IMR-90 (cell line): ENCODE results near the gene RIMS4. TPM values are rescaled to one million over a fixed set of nuclear protein-coding genes. Genes with fewer than 3 reads are reported as not detected.

Experiments
- ATAC-seq: fragments of 200-7000 bp; cut with Tn5 transposase; 2 replicates; pipeline ENCODE4 v1.9.1; 2020; ENCODE audit warnings: low read depth, mild to moderate bottlenecking, moderate library complexity
- BruUV-seq: library from RNA; stranded (reverse); fragments of 400-500 nt; replicated peaks from 2 replicates; lab custom pipeline; 2021; lab: Mats Ljungman, UMichigan
- CTCF ChIA-PET: fragments of 300-600 bp; formaldehyde crosslinking; extraction: SDS; loops from one replicate; lab custom pipeline; 2021; ENCODE audit warnings: antibody characterized with exemption; lab: Yijun Ruan, JAX
- POLR2A ChIA-PET: fragments of 300-600 bp; sonication (Branson Sonifier 250); formaldehyde crosslinking; loops from one replicate; lab custom pipeline; 2022; ENCODE audit warnings: antibody characterized with exemption; ENCODE audit not compliant: unreplicated experiment; lab: Charles Lee
- DNase-seq: peaks from one replicate; pipeline ENCODE4 v3.0.0; 2013
- H2AFZ ChIP-seq: replicated peaks from 2 replicates; pipeline ENCODE3; 2013; ENCODE audit warnings: low read length, mild to moderate bottlenecking; ENCODE audit not compliant: poor library complexity
- H2AK5ac ChIP-seq: 2 replicates; pipeline ENCODE4 v1.6.1; 2013; ENCODE audit warnings: low read depth, low read length, inconsistent platforms
- H2AK9ac ChIP-seq: replicated peaks from 2 replicates; pipeline ENCODE3; 2013; ENCODE audit warnings: mild to moderate bottlenecking, low read depth, low read length, moderate library complexity; ENCODE audit not compliant: poor library complexity
- H2BK120ac ChIP-seq: 2 replicates; pipeline ENCODE4 v1.6.1; 2013; ENCODE audit warnings: low read depth, low read length, inconsistent platforms
- H2BK15ac ChIP-seq: 3 replicates; pipeline ENCODE4 v1.6.1; 2013; ENCODE audit warnings: low read depth, low read length, inconsistent platforms
- H2BK20ac ChIP-seq: 2 replicates; pipeline ENCODE4 v1.6.1; 2013; ENCODE audit warnings: low read depth, mild to moderate bottlenecking, inconsistent platforms, low read length, moderate library complexity
- H2BK5ac ChIP-seq: 2 replicates; pipeline ENCODE4 v1.6.1; 2013; ENCODE audit warnings: mild to moderate bottlenecking, low read depth, low read length, inconsistent platforms; ENCODE audit not compliant: poor library complexity, severe bottlenecking
- H3K14ac ChIP-seq: replicated peaks from 2 replicates; pipeline ENCODE4 v1.6.1; 2013; ENCODE audit warnings: low read depth, low read length, inconsistent platforms
- H3K18ac ChIP-seq: 2 replicates; pipeline ENCODE4 v1.6.1; 2013; ENCODE audit warnings: low read depth, low read length, control low read depth
- H3K23ac ChIP-seq: 2 replicates; pipeline ENCODE4 v1.6.1; 2013; ENCODE audit warnings: low read depth, low read length, inconsistent platforms
- H3K27ac ChIP-seq: 2 replicates; pipeline ENCODE4 v1.5.1; 2013; ENCODE audit warnings: mild to moderate bottlenecking, control low read depth, low read length; ENCODE audit not compliant: insufficient read depth
- H3K27me3 ChIP-seq: 2 replicates; pipeline ENCODE4 v1.6.1; 2013; ENCODE audit warnings: low read length; ENCODE audit not compliant: control insufficient read depth, insufficient read depth
- H3K36me3 ChIP-seq: 2 replicates; pipeline ENCODE4 v1.6.1; 2013; ENCODE audit warnings: low read length, mixed read lengths; ENCODE audit not compliant: control insufficient read depth, insufficient read depth
- H3K4ac ChIP-seq: 2 replicates; pipeline ENCODE4 v1.6.1; 2013; ENCODE audit warnings: low read depth, low read length, inconsistent platforms
- H3K4me1 ChIP-seq: 2 replicates; pipeline ENCODE4 v1.6.1; 2013; ENCODE audit warnings: low read length, mixed read lengths; ENCODE audit not compliant: control insufficient read depth, insufficient read depth
- H3K4me2 ChIP-seq: 2 replicates; pipeline ENCODE4 v1.6.1; 2013; ENCODE audit warnings: low read depth, mild to moderate bottlenecking, control low read depth, low read length, moderate library complexity
- H3K4me3 ChIP-seq: 2 replicates; pipeline ENCODE4 v1.5.1; 2013; ENCODE audit warnings: low read depth, mild to moderate bottlenecking, control low read depth, low read length, moderate library complexity; ENCODE audit not compliant: insufficient read depth
- H3K56ac ChIP-seq: 2 replicates; pipeline ENCODE4 v1.6.1; 2013; ENCODE audit warnings: low read length, inconsistent platforms; ENCODE audit not compliant: insufficient read depth; ENCODE audit errors: extremely low read depth
- H3K79me1 ChIP-seq, 2 experiments: 2 replicates each; pipeline ENCODE4 v1.6.1; 2013; ENCODE audit warnings: low read length in 2 of 2, inconsistent platforms in 1 of 2, low read depth in 1 of 2
- H3K9ac ChIP-seq: 2 replicates; pipeline ENCODE4 v1.6.1; 2013; ENCODE audit warnings: low read depth, low read length, control low read depth
- H3K9me1 ChIP-seq: 2 replicates; pipeline ENCODE4 v1.6.1; 2013; ENCODE audit warnings: low read length, inconsistent platforms; ENCODE audit not compliant: insufficient read depth
- H3K9me3 ChIP-seq: 2 replicates; pipeline ENCODE4 v1.6.1; 2013; ENCODE audit warnings: low read length; ENCODE audit not compliant: control insufficient read depth, insufficient read depth
- H4K20me1 ChIP-seq: 2 replicates; pipeline ENCODE4 v1.6.1; 2013; ENCODE audit warnings: low read length, inconsistent platforms; ENCODE audit not compliant: insufficient read depth
- H4K5ac ChIP-seq: 2 replicates; pipeline ENCODE4 v1.6.1; 2013; ENCODE audit warnings: mild to moderate bottlenecking, low read depth, low read length, control low read depth
- H4K8ac ChIP-seq, 2 experiments: 2 replicates each; pipeline ENCODE4 v1.6.1; 2013; ENCODE audit warnings: low read depth in 2 of 2, low read length in 2 of 2, control low read depth in 1 of 2, inconsistent platforms in 1 of 2
- H4K91ac ChIP-seq: 2 replicates; pipeline ENCODE4 v1.6.1; 2013; ENCODE audit warnings: low read depth, low read length, inconsistent platforms; ENCODE audit not compliant: insufficient read depth
- BHLHE40 ChIP-seq: fragments of 150-350 bp; IDR thresholded peaks from 2 replicates; pipeline ENCODE4 v1.6.1; 2016; ENCODE audit warnings: mild to moderate bottlenecking, low read depth, low read length
- CEBPB ChIP-seq: IDR thresholded peaks from 2 replicates; pipeline ENCODE4 v1.6.1; 2012; ENCODE audit warnings: low read depth, low read length, improper control_type of control experiment
- CHD1 ChIP-seq: IDR thresholded peaks from 2 replicates; pipeline ENCODE4 v1.6.1; 2012; ENCODE audit warnings: low read depth, low read length, improper control_type of control experiment
- CTCF ChIP-seq: conservative IDR thresholded peaks from 2 replicates; pipeline ENCODE4 v1.5.1; 2012; ENCODE audit warnings: mild to moderate bottlenecking, low read depth, low read length, improper control_type of control experiment
- FOS ChIP-seq: fragments of 150-350 bp; IDR thresholded peaks from 2 replicates; pipeline ENCODE4 v1.6.1; 2016; ENCODE audit warnings: low read depth, low read length
- MAFK ChIP-seq: IDR thresholded peaks from 2 replicates; pipeline ENCODE4 v1.6.1; 2012; ENCODE audit warnings: low read depth, low read length, improper control_type of control experiment
- MAZ ChIP-seq: IDR thresholded peaks from 2 replicates; pipeline ENCODE4 v1.6.1; 2012; ENCODE audit warnings: low read depth, mild to moderate bottlenecking, low read length, improper control_type of control experiment, moderate library complexity, borderline replicate concordance
- MXI1 ChIP-seq: IDR thresholded peaks from 2 replicates; pipeline ENCODE4 v1.6.1; 2012; ENCODE audit warnings: low read depth, mild to moderate bottlenecking, low read length, moderate library complexity, borderline replicate concordance
- NFE2L2 ChIP-seq: fragments of 150-350 bp; IDR thresholded peaks from 2 replicates; pipeline ENCODE4 v1.6.1; 2016; ENCODE audit warnings: low read depth, mild to moderate bottlenecking, low read length
- POLR2A ChIP-seq: IDR thresholded peaks from 2 replicates; pipeline ENCODE4 v1.6.1; 2012; ENCODE audit warnings: mild to moderate bottlenecking, low read depth, low read length
- RAD21 ChIP-seq: IDR thresholded peaks from 2 replicates; pipeline ENCODE4 v1.6.1; 2012; ENCODE audit warnings: low read length, improper control_type of control experiment
- RCOR1 ChIP-seq: IDR thresholded peaks from 2 replicates; pipeline ENCODE4 v1.6.1; 2012; ENCODE audit warnings: mild to moderate bottlenecking, low read length, improper control_type of control experiment; ENCODE audit not compliant: insufficient replicate concordance
- RFX5 ChIP-seq: IDR thresholded peaks from 2 replicates; pipeline ENCODE4 v1.8.0; 2012; ENCODE audit warnings: low read depth, mild to moderate bottlenecking, low read length, moderate library complexity
- SMC3 ChIP-seq: fragments of 150-350 bp; IDR thresholded peaks from 2 replicates; pipeline ENCODE4 v1.6.1; 2016; ENCODE audit warnings: low read depth, mild to moderate bottlenecking, antibody characterized with exemption, low read length, moderate library complexity
- USF2 ChIP-seq: fragments of 150-350 bp; IDR thresholded peaks from 2 replicates; pipeline ENCODE4 v1.6.1; 2017; ENCODE audit warnings: mild to moderate bottlenecking, antibody characterized with exemption, low read length, low read depth
- WGBS, 2 experiments: methylation state at CpG; one replicate each; pipeline versions ENCODE4 v1.1.5 to v1.1.7; 2013; ENCODE audit warnings: missing lambda C conversion rate in 2 of 2; ENCODE audit not compliant: insufficient read length in 1 of 2; ENCODE audit errors: extremely low coverage in 2 of 2; 5-methylcytosine and 5-hydroxymethylcytosine counted together
- dilution Hi-C: fragments of 300-500 bp; cut with HindIII; formaldehyde crosslinking; loops from one replicate; pipeline ENCODE4 v1.14.3; 2018; ENCODE audit warnings: low sequenced_read_pairs; ENCODE audit not compliant: unreplicated experiment
- in situ Hi-C: fragments of 300-500 bp; cut with MboI; formaldehyde crosslinking; loops from 3 replicates; pipeline ENCODE4 v1.14.3; 2019; ENCODE audit warnings: low sequenced_read_pairs, inconsistent platforms, mixed read lengths
- intact Hi-C: fragments of 100-400 bp; cut with micrococcal nuclease; formaldehyde crosslinking; loops from 2 replicates; pipeline ENCODE4 v1.10.0; 2022
- polyA plus RNA-seq, 3 experiments: library from polyadenylated mRNA; depleted of rRNA; stranded (reverse); fragments of >200 nt; gene quantifications; 2 replicates each; pipeline ENCODE4 v1.2.3, GENCODE V29; 2012; ENCODE audit warnings: low replicate concordance in 1 of 3
- total RNA-seq: library from RNA; depleted of rRNA; stranded (reverse); fragments of >200 nt; gene quantifications from 2 replicates; pipeline ENCODE4 v1.2.3, GENCODE V29; 2012
- TF ChIP-seq, protein P1 (sequence below): fragments of 150-350 bp; IDR thresholded peaks from 2 replicates; pipeline ENCODE4 v1.6.1; 2016; ENCODE audit warnings: low read depth, mild to moderate bottlenecking, low read length, moderate library complexity, borderline replicate concordance

The RIMS4 gene
- total and polyA plus RNA-seq, 2 of the 4 experiments (the other 2 are of a cell fraction) = not detected

DNA sequence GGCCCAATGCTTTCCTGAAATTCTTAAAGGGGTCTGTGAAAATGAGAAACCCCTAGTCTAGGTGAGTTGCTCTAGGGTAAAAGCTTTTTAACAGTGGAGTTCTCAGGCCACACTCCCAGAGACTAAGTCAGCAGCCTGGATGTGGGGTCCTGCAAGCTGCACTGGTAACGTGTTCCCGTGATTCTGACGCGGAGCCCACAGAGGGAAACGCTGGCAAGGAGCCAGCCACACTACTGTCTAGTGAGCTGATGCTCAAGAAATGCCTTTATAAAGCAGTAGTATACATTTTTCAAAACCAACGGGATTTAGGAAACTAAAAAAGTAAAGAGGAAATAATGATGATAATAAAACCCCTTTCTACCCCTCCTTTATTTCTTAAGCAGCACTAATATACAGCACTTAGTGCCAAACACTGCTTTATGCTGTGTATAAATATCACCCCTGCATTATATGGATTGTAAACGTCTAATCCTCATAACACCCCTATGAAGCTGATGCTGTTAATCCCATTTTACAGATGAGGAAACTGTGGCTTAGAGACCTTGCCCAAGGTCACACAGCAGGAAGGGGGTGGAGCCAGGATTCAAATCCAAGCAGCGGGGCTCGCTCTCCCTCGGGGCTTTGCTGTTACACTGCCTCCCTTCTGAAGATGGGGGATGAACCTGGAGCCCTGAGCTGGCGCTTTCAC, 39.7 kb downstream of the RIMS4 start:
- no peak overlapping the region for H2BK5ac ChIP-seq
- H3K14ac ChIP-seq = no peak overlapping the region
- intact Hi-C loops (no loop called here), dilution Hi-C loops (no loop called here), in situ Hi-C loops (no loop called here)
- H3K9me3 ChIP-seq = no peaks in the 10 kb centered on the region
- H2AK9ac ChIP-seq = no peak overlapping the region
- H2BK20ac ChIP-seq = no peak overlapping the region
- H3K56ac ChIP-seq = no peak overlapping the region
- no peak overlapping the region for H3K23ac ChIP-seq
- H4K5ac ChIP-seq = no peak overlapping the region
- ChIA-PET CTCF (no interaction called here), POLR2A (no interaction called here)
- no peak overlapping the region for H2AK5ac ChIP-seq
- H4K91ac ChIP-seq = no peak overlapping the region
- H2AFZ ChIP-seq = no peak overlapping the region
- H3K4ac ChIP-seq = no peak overlapping the region
- H3K4me2 ChIP-seq = no peak overlapping the region
- H3K4me1 ChIP-seq = no peaks in the 10 kb centered on the region
- DNase-seq (no peak), ATAC-seq (no peak)
- H2BK15ac ChIP-seq = no peak overlapping the region
- no peak overlapping the region for H3K27ac ChIP-seq
- no peak overlapping the region for H3K18ac ChIP-seq
- H3K4me3 ChIP-seq = no peak overlapping the region
- peaks cover 32% of the 10 kb centered on the region for H3K27me3 ChIP-seq
- H4K8ac ChIP-seq = no peak overlapping the region
- H3K79me1 ChIP-seq = no peaks in the 10 kb centered on the region
- no peak overlapping the region for H3K9ac ChIP-seq
- WGBS, 2 experiments = no CpG with 5 or more reads among the region's 11 CpGs
- no TSS peak for BruUV-seq
- H2BK120ac ChIP-seq = no peak overlapping the region
- no peak for TF ChIP-seq RAD21
- no peak for TF ChIP-seq RFX5
- no peak for TF ChIP-seq MAFK
- no peak for TF ChIP-seq NFE2L2
- TF ChIP-seq CEBPB = no peak
- TF ChIP-seq, protein P1, sequence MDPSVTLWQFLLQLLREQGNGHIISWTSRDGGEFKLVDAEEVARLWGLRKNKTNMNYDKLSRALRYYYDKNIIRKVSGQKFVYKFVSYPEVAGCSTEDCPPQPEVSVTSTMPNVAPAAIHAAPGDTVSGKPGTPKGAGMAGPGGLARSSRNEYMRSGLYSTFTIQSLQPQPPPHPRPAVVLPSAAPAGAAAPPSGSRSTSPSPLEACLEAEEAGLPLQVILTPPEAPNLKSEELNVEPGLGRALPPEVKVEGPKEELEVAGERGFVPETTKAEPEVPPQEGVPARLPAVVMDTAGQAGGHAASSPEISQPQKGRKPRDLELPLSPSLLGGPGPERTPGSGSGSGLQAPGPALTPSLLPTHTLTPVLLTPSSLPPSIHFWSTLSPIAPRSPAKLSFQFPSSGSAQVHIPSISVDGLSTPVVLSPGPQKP = no peak
- TF ChIP-seq SMC3 = no peak
- no peak for TF ChIP-seq MAZ
- TF ChIP-seq CHD1 = no peak
- TF ChIP-seq MXI1 = no peak
- no peak for TF ChIP-seq RCOR1
- no peak for TF ChIP-seq CTCF
- no peak for TF ChIP-seq USF2
- TF ChIP-seq FOS = no peak
- no peak for TF ChIP-seq POLR2A
- no peak for TF ChIP-seq BHLHE40
- no peaks in the 10 kb centered on the region for H4K20me1 ChIP-seq
- H3K9me1 ChIP-seq = peaks cover 4% of the 10 kb centered on the region; the same call in 1 of the 2 replicates
- no peaks in the 10 kb centered on the region for H3K36me3 ChIP-seq
